Measurements from ENCODE around the gene HSBP1L1.

HSBP1L1 gene

GRCh38 chr18:79961527-79962291, 2.7 kb upstream of the HSBP1L1 start:
- DNase-seq, result no peak

- DNase-seq, result no peak
These were observed 2.1 kb upstream of the HSBP1L1 start for GRCh38 chr18:79962311-79962710.

GRCh38 chr18:79962835-79963657, 1.4 kb upstream of the HSBP1L1 start:
- DNase-seq, result peak; percentile 69

- no peak for DNase-seq
These were observed 649 bp upstream of the HSBP1L1 start for GRCh38 chr18:79963658-79964329.

GRCh38 chr18:79965119-79965902, 868 bp downstream of the HSBP1L1 start:
- DNase-seq, result peak; percentile 48

- DNase-seq, result no peak
These were observed 6.1 kb downstream of the HSBP1L1 start for GRCh38 chr18:79970419-79971133.

- DNase-seq, result no peak
These were observed 6.9 kb downstream of the HSBP1L1 start for GRCh38 chr18:79971211-79971952.

GRCh38 chr18:79971986-79972385, 7.5 kb downstream of the HSBP1L1 start:
- no peak for DNase-seq

- DNase-seq, result no peak
These were observed 8.3 kb downstream of the HSBP1L1 start for GRCh38 chr18:79972720-79973119.

GRCh38 chr18:79973517-79973916, 9.1 kb downstream of the HSBP1L1 start:
- DNase-seq, result no peak

GRCh38 chr18:79974025-79974654, 9.7 kb downstream of the HSBP1L1 start:
- DNase-seq, result no peak

GRCh38 chr18:79975043-79975442, 10.6 kb downstream of the HSBP1L1 start:
- no peak for DNase-seq

GRCh38 chr18:79975985-79976680, 11.7 kb downstream of the HSBP1L1 start:
- DNase-seq, result no peak

- DNase-seq, result no peak
These were observed 15.4 kb downstream of the HSBP1L1 start for GRCh38 chr18:79979843-79980242.

GRCh38 chr18:79980585-79980984, 16.1 kb downstream of the HSBP1L1 start:
- no peak for DNase-seq

- peak; percentile 44 for DNase-seq
These were observed 18.3 kb downstream of the HSBP1L1 start for GRCh38 chr18:79982736-79983135.

GRCh38 chr18:79983253-79983652, 18.8 kb downstream of the HSBP1L1 start:
- no peak for DNase-seq

- no peak for DNase-seq
These were observed 19.4 kb downstream of the HSBP1L1 start for GRCh38 chr18:79983793-79984192.

GRCh38 chr18:79985172-79985571, 20.7 kb downstream of the HSBP1L1 start:
- no peak for DNase-seq

- no peak for DNase-seq
These were observed 22.3 kb downstream of the HSBP1L1 start for GRCh38 chr18:79986726-79987125.
